ENCODE measurements around the gene SRF. TPM values are rescaled to one million over a fixed set of nuclear protein-coding genes. Genes with fewer than 3 reads are reported as not detected.

SRF gene
- total and polyA plus RNA-seq, 2 experiments from 2014 or later, result 7.4 to 22.0 TPM

DNA sequence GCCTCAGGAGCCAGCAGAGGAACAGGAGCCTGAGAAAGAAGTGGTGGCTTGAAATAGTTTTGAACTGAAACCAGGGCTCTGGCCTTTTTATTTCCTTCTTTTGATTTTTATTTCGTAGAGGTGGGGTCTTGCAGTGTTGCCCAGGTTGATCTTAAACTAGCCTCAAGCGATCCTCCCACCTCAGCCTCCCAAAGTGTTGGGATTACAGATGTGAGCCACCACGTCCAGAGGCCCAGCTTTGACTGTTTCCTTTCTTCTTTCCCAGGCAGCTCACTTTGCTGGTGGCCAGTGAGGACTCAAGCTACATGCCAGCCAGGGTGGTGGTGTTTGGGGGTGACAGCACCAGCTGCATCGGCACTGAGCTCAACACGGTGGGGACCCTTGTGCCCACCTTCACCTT, 31.4 kb downstream of the SRF start:
- TF ChIP-seq CTCF (IDR thresholded peaks at IDR 0.05; ENCODE audit: poor library complexity), result no peak
- no peak for TF ChIP-seq EZH2phosphoT487 (IDR thresholded peaks at IDR 0.05; ENCODE audit: low read depth, severe bottlenecking, unreplicated experiment)
- TF ChIP-seq EZH2 (IDR thresholded peaks at IDR 0.05; ENCODE audit: borderline replicate concordance), result no peak
- H3K27me3 ChIP-seq, result no peaks in the 10 kb centered on the region
- no peak overlapping the region for H3K27ac ChIP-seq
- no peaks in the 10 kb centered on the region for H3K9me2 ChIP-seq (replicated peaks; ENCODE audit: insufficient read depth)
- no peaks in the 10 kb centered on the region for H4K20me1 ChIP-seq (ENCODE audit: insufficient read depth, poor library complexity, severe bottlenecking)
- H3K4me2 ChIP-seq, result no peak overlapping the region
- H3K4me3 ChIP-seq, result no peak overlapping the region
- H3K79me2 ChIP-seq, result no peaks in the 10 kb centered on the region
- 90% methylated on average over 5 of the region's 5 CpGs for WGBS (ENCODE audit: low lambda C conversion rate, missing lambda C conversion rate)
- H2AFZ ChIP-seq, result no peak overlapping the region
- no peaks in the 10 kb centered on the region for H3K4me1 ChIP-seq (ENCODE audit: insufficient read depth)
- DNase-seq (ENCODE audit: low spot score), result no peak
- no peaks in the 10 kb centered on the region for H3K36me3 ChIP-seq (replicated peaks; ENCODE audit: insufficient read depth, low read depth)
- H3K9me3 ChIP-seq (ENCODE audit: low read depth), result no peaks in the 10 kb centered on the region

DNA sequence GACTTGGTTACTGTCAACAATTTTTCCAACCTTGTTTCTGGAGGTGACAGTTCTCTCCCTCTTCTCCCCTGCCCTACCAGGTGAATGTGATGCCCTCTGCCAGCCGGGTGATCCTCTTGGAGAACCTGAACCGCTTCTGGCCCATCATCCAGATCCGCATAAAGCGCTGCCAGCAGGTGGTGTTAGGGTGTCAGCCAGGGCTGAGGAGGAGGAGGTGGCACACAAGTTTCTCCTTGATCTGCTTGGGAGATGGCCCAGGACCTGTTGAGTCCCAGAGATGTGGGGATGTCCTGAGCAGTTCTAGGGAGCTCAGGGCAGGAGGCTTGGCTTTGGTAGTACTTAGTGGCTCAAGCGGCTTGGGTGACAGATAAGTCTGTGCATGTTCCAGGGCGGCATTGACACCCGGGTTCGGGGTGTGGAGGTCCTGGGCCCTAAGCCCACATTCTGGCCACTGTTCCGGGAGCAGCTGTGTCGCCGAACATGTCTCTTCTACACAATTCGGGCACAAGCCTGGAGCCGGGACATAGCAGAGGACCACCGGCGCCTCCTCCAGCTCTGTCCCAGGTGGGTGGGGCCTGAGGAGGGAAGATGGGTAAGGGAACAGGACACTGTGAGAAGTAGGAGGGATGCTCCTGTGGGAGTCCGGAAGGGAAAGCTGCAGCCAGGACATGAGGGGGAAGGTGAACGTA, 32.1 kb downstream of the SRF start:
- TF ChIP-seq EZH2phosphoT487 (IDR thresholded peaks at IDR 0.05; ENCODE audit: low read depth, severe bottlenecking, unreplicated experiment), result no peak
- TF ChIP-seq EZH2 (IDR thresholded peaks at IDR 0.05; ENCODE audit: borderline replicate concordance), result no peak
- TF ChIP-seq CTCF (IDR thresholded peaks at IDR 0.05; ENCODE audit: poor library complexity), result no peak
- Histone ChIP-seq H3K27me3 (no peaks in the 10 kb centered on the region), H4K20me1 (ENCODE audit: insufficient read depth, poor library complexity, severe bottlenecking) (no peaks in the 10 kb centered on the region), H2AFZ (no peak overlapping the region), H3K4me3 (no peak overlapping the region), H3K4me2 (no peak overlapping the region), H3K79me2 (no peaks in the 10 kb centered on the region), H3K4me1 (ENCODE audit: insufficient read depth) (no peaks in the 10 kb centered on the region), H3K9me2 (replicated peaks; ENCODE audit: insufficient read depth) (no peaks in the 10 kb centered on the region), H3K27ac (no peak overlapping the region), H3K9me3 (ENCODE audit: low read depth) (no peaks in the 10 kb centered on the region), H3K36me3 (replicated peaks; ENCODE audit: insufficient read depth, low read depth) (no peaks in the 10 kb centered on the region)
- WGBS (ENCODE audit: low lambda C conversion rate, missing lambda C conversion rate), result 94% methylated on average over 17 of the region's 17 CpGs
- DNase-seq (ENCODE audit: low spot score), result no peak

DNA sequence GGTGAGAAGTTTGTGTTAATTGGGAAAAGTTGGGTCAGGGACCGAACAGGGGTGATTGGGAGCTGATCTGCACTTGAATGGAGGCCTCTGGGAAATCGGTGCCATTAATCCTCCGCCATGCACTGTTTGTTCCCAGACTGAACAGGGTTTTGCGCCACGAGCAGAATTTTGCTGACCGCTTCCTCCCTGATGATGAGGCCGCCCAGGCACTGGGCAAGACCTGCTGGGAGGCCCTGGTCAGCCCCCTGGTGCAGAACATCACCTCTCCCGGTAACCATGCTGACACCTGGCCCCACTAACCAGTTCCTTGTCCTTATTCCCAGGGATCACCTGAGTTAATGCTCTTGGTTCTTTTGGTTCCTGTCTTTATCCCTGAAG, 32.6 kb downstream of the SRF start:
- 95% methylated on average over 8 of the region's 8 CpGs for WGBS (ENCODE audit: low lambda C conversion rate, missing lambda C conversion rate)

More for the DNA sequence above, 32.6 kb downstream of the SRF start:
- H4K20me1 ChIP-seq (ENCODE audit: insufficient read depth, poor library complexity, severe bottlenecking), result no peaks in the 10 kb centered on the region
- H3K4me3 ChIP-seq, result no peak overlapping the region
- DNase-seq (ENCODE audit: low spot score), result no peak
- H3K27ac ChIP-seq, result no peak overlapping the region
- H3K79me2 ChIP-seq, result no peaks in the 10 kb centered on the region
- no peaks in the 10 kb centered on the region for H3K27me3 ChIP-seq
- no peaks in the 10 kb centered on the region for H3K36me3 ChIP-seq (replicated peaks; ENCODE audit: insufficient read depth, low read depth)
- no peaks in the 10 kb centered on the region for H3K9me3 ChIP-seq (ENCODE audit: low read depth)
- H2AFZ ChIP-seq, result no peak overlapping the region
- H3K4me2 ChIP-seq, result no peak overlapping the region
- TF ChIP-seq CTCF (IDR thresholded peaks at IDR 0.05; ENCODE audit: poor library complexity) (no peak), EZH2 (IDR thresholded peaks at IDR 0.05; ENCODE audit: borderline replicate concordance) (no peak), EZH2phosphoT487 (IDR thresholded peaks at IDR 0.05; ENCODE audit: low read depth, severe bottlenecking, unreplicated experiment) (no peak)
- no peaks in the 10 kb centered on the region for H3K9me2 ChIP-seq (replicated peaks; ENCODE audit: insufficient read depth)
- no peaks in the 10 kb centered on the region for H3K4me1 ChIP-seq (ENCODE audit: insufficient read depth)
